ENCODE measurements around the gene FTCD.

Gene FTCD

GRCh38 chr21:46153247-46154154, 1.9 kb downstream of the FTCD start:
- TF ChIP-seq CTCF (IDR thresholded peaks at IDR 0.05; ENCODE audit: low read depth, low read length): peak; percentile 72
- no peak for DNase-seq (ENCODE audit: extremely low read depth, low read depth)

GRCh38 chr21:46152927-46153246, 2.5 kb downstream of the FTCD start:
- no peak for DNase-seq (ENCODE audit: extremely low read depth, low read depth)
- no peak for TF ChIP-seq CTCF (IDR thresholded peaks at IDR 0.05; ENCODE audit: low read depth, low read length)

GRCh38 chr21:46151989-46152926, 3.1 kb downstream of the FTCD start:
- TF ChIP-seq CTCF (IDR thresholded peaks at IDR 0.05; ENCODE audit: low read depth, low read length): no peak
- DNase-seq (ENCODE audit: extremely low read depth, low read depth): no peak

GRCh38 chr21:46151261-46151988, 4.0 kb downstream of the FTCD start:
- TF ChIP-seq CTCF (IDR thresholded peaks at IDR 0.05; ENCODE audit: low read depth, low read length): no peak
- DNase-seq (ENCODE audit: extremely low read depth, low read depth): no peak

GRCh38 chr21:46150491-46151121, 4.8 kb downstream of the FTCD start:
- DNase-seq (ENCODE audit: extremely low read depth, low read depth): no peak
- TF ChIP-seq CTCF (IDR thresholded peaks at IDR 0.05; ENCODE audit: low read depth, low read length): no peak

GRCh38 chr21:46150073-46150472, 5.3 kb downstream of the FTCD start:
- DNase-seq (ENCODE audit: extremely low read depth, low read depth): no peak
- TF ChIP-seq CTCF (IDR thresholded peaks at IDR 0.05; ENCODE audit: low read depth, low read length): no peak

Data from AG09319 (cell line).